ENCODE measurements around the gene SCRG1.

DNA sequence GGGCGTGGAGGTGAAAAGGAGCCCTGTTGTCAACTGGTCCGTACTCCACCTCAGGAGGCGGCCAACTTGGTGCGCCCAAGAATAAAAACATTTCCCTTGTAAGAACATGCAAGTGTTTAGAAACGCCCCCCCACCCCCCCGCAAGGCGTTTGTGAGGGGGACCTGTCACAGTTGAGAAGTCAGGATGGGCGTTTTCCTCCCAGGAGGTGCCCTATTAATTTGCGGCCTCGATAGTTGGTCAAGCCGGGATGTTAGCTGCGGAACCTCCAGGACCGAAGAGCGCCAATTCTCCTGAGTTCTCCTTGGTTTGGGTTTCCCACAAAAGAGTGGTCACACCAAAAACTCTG lies 28.8 kb downstream of the SCRG1 start:
- peak; percentile 0 for TF ChIP-seq POLR2A (IDR thresholded peaks at IDR 0.05)
- TF ChIP-seq, protein P1, sequence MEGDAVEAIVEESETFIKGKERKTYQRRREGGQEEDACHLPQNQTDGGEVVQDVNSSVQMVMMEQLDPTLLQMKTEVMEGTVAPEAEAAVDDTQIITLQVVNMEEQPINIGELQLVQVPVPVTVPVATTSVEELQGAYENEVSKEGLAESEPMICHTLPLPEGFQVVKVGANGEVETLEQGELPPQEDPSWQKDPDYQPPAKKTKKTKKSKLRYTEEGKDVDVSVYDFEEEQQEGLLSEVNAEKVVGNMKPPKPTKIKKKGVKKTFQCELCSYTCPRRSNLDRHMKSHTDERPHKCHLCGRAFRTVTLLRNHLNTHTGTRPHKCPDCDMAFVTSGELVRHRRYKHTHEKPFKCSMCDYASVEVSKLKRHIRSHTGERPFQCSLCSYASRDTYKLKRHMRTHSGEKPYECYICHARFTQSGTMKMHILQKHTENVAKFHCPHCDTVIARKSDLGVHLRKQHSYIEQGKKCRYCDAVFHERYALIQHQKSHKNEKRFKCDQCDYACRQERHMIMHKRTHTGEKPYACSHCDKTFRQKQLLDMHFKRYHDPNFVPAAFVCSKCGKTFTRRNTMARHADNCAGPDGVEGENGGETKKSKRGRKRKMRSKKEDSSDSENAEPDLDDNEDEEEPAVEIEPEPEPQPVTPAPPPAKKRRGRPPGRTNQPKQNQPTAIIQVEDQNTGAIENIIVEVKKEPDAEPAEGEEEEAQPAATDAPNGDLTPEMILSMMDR (IDR thresholded peaks at IDR 0.05), result no peak
